HG03095 (cell line): ENCODE data around the gene CARD18.
"Not testable (repeated sequence)": the region's sequence is repeated elsewhere in the genome, so short reads cannot be mapped to it uniquely, and the experiment has no call there.

Experiments used
- ATAC-seq: cut with Tn5 transposase; IDR thresholded peaks from one replicate; pipeline ENCODE4 v1.9.1; 2021; ENCODE audit warnings: moderate library complexity; ENCODE audit not compliant: unreplicated experiment

The CARD18 gene

GRCh38 chr11:105135883-105136282 is 3.7 kb downstream of the CARD18 start:
- ATAC-seq = no peak

GRCh38 chr11:105132716-105133511 is 6.7 kb downstream of the CARD18 start:
- no peak for ATAC-seq

- ATAC-seq = no peak
Measured at GRCh38 chr11:105130189-105130813, 9.3 kb downstream of the CARD18 start.

GRCh38 chr11:105124756-105125155 is 14.8 kb downstream of the CARD18 start:
- ATAC-seq = no peak

- no peak for ATAC-seq
Measured at GRCh38 chr11:105111145-105111944, 28.2 kb downstream of the CARD18 start.

- ATAC-seq = no peak
Measured at GRCh38 chr11:105110688-105111030, 28.9 kb downstream of the CARD18 start.

- ATAC-seq = no peak
Measured at GRCh38 chr11:105109855-105110687, 29.5 kb downstream of the CARD18 start.

GRCh38 chr11:105109321-105109720 is 30.2 kb downstream of the CARD18 start:
- no peak for ATAC-seq

- no peak for ATAC-seq
Measured at GRCh38 chr11:105108247-105108646, 31.3 kb downstream of the CARD18 start.

- not testable (repeated sequence) for ATAC-seq
Measured at GRCh38 chr11:105107226-105107825, 32.2 kb downstream of the CARD18 start.

- ATAC-seq = no peak
Measured at GRCh38 chr11:105106140-105106539, 33.4 kb downstream of the CARD18 start.

- no peak for ATAC-seq
Measured at GRCh38 chr11:105104292-105104691, 35.3 kb downstream of the CARD18 start.

GRCh38 chr11:105103336-105103735 is 36.2 kb downstream of the CARD18 start:
- ATAC-seq = no peak

GRCh38 chr11:105102079-105102581 is 37.4 kb downstream of the CARD18 start:
- not testable (repeated sequence) for ATAC-seq

- no peak for ATAC-seq
Measured at GRCh38 chr11:105100981-105101630, 38.5 kb downstream of the CARD18 start.

GRCh38 chr11:105100206-105100605 is 39.4 kb downstream of the CARD18 start:
- ATAC-seq = no peak

GRCh38 chr11:105099594-105099993 is 40.0 kb downstream of the CARD18 start:
- not testable (repeated sequence) for ATAC-seq

- ATAC-seq = no peak
Measured at GRCh38 chr11:105092256-105093239, 47.0 kb downstream of the CARD18 start.
